Gastrocnemius medialis (tissue), 4 donors: Measurements from ENCODE around the gene SLC5A11. TPM values are rescaled to one million over a fixed set of nuclear protein-coding genes. Genes with fewer than 3 reads are reported as not detected.

Source experiments
- ATAC-seq, 2 donors: fragments of 150-250 bp; one replicate each; pipeline ENCODE4 v1.9.1; 2016
- DNase-seq, 2 donors: peaks; one replicate each; pipeline ENCODE4 v3.0.0-alpha.2; 2019
- H3K27ac ChIP-seq, 4 donors: fragments of 200-600 bp; sonication (generic); 1 replicate in 1 of 4; 2 replicates in 3 of 4; pipeline ENCODE4 v1.5.1; 2016 to 2018; ENCODE audit warnings: mild to moderate bottlenecking in 2 of 4, moderate library complexity in 1 of 4
- H3K27me3 ChIP-seq, 3 donors: fragments of 200-600 bp; sonication (generic) in 2 of 3; 1 replicate in 1 of 3; 2 replicates in 2 of 3; pipeline versions ENCODE4 v1.5.1 to v1.6.0; 2016 to 2019; ENCODE audit warnings: mild to moderate bottlenecking in 1 of 3, moderate library complexity in 1 of 3
- H3K36me3 ChIP-seq, 2 donors: fragments of 200-600 bp; sonication (generic) in 1 of 2; one replicate each; pipeline ENCODE4 v1.5.1; 2017 to 2018
- H3K4me1 ChIP-seq, 2 donors: fragments of 200-600 bp; sonication (generic) in 1 of 2; one replicate each; pipeline ENCODE4 v1.5.1; 2016 to 2017; ENCODE audit warnings: mild to moderate bottlenecking in 2 of 2
- H3K4me3 ChIP-seq, 4 donors: fragments of 200-600 bp; sonication (generic) in 3 of 4; 1 replicate in 1 of 4; 2 replicates in 3 of 4; pipeline ENCODE4 v1.5.1; 2016 to 2019; ENCODE audit warnings: mild to moderate bottlenecking in 2 of 4
- H3K9me3 ChIP-seq, 3 donors: fragments of 200-600 bp; sonication (generic) in 2 of 3; 1 replicate in 1 of 3; 2 replicates in 2 of 3; pipeline ENCODE4 v1.5.1; 2016 to 2019
- CTCF ChIP-seq, 5 experiments: fragments of 450-650 bp in 3 of 5; fragments of 200-600 bp in 2 of 5; sonication (generic) in 2 of 5; IDR thresholded peaks in 4 of 5; conservative IDR thresholded peaks in 1 of 5; 1 replicate in 4 of 5; 2 replicates in 1 of 5; pipeline ENCODE4 v1.5.1; 2016 to 2019; ENCODE audit warnings: antibody characterized with exemption in 5 of 5, mild to moderate bottlenecking in 3 of 5, moderate library complexity in 3 of 5
- POLR2A ChIP-seq, 2 donors: fragments of 450-650 bp; IDR thresholded peaks; one replicate each; pipeline ENCODE4 v1.6.1; 2017; ENCODE audit warnings: antibody characterized with exemption in 2 of 2, mild to moderate bottlenecking in 2 of 2, moderate library complexity in 2 of 2
- in situ Hi-C, 4 donors: fragments of 200-750 bp; cut with MboI; loops; one replicate each; pipeline versions ENCODE4 v1.15.0 to v1.8.0; 2017; ENCODE audit warnings: low sequenced_read_pairs in 4 of 4
- intact Hi-C: fragments of 100-400 bp; cut with DNase I; formaldehyde crosslinking; loops from one replicate; pipeline ENCODE4 v1.15.1; 2023; ENCODE audit warnings: low total_unique reads
- total RNA-seq, 4 donors: library from RNA; depleted of rRNA; stranded (reverse); fragments of >200 nt; gene quantifications; one replicate each; pipeline versions ENCODE4 v1.1.0 to v1.2.3, GENCODE V29; 2016

Gene SLC5A11
- total RNA-seq, 4 donors from 2014 or later, result 0.20 to 0.66 TPM; not detected in 2

GRCh38 chr16:24943471-24943870, 97.7 kb downstream of the SLC5A11 start:
- intact Hi-C loops (no loop called here), in situ Hi-C loops (loop anchor here in 2 of 4 donors (25.0 kb wide), 2 partner anchors 294 to 381 kb away; no protein-coding TSS in a partner anchor)
- no peak overlapping the region for H3K27ac ChIP-seq
- H3K4me1 ChIP-seq, result no peaks in the 10 kb centered on the region
- H3K9me3 ChIP-seq, result no peaks in the 10 kb centered on the region
- ATAC-seq (no peak), DNase-seq (no peak)
- peaks cover 0 to 79% of the 10 kb centered on the region in 2 donors for H3K36me3 ChIP-seq
- H3K27me3 ChIP-seq, result no peaks in the 10 kb centered on the region
- no peak for TF ChIP-seq POLR2A (IDR thresholded peaks at IDR 0.05)
- no peak for TF ChIP-seq CTCF (IDR thresholded peaks at IDR 0.05 in 4 of 5, conservative IDR thresholded peaks at IDR 0.05 in 1 of 5)
- H3K4me3 ChIP-seq, result no peak overlapping the region

GRCh38 chr16:24944206-24944605, 98.4 kb downstream of the SLC5A11 start:
- peaks cover 0 to 80% of the 10 kb centered on the region in 2 donors for H3K36me3 ChIP-seq
- TF ChIP-seq POLR2A (IDR thresholded peaks at IDR 0.05), result no peak
- TF ChIP-seq CTCF (IDR thresholded peaks at IDR 0.05 in 4 of 5, conservative IDR thresholded peaks at IDR 0.05 in 1 of 5), result no peak
- intact Hi-C loops, result no loop called here
- H3K4me3 ChIP-seq, result no peak overlapping the region
- H3K9me3 ChIP-seq, result no peaks in the 10 kb centered on the region
- ATAC-seq (no peak), DNase-seq (no peak)
- no peaks in the 10 kb centered on the region for H3K27me3 ChIP-seq
- no peak overlapping the region for H3K27ac ChIP-seq
- in situ Hi-C loops, result loop anchor here in 2 of 4 donors (25.0 kb wide), 2 partner anchors 293 to 382 kb away; no protein-coding TSS in a partner anchor
- H3K4me1 ChIP-seq, result no peaks in the 10 kb centered on the region

GRCh38 chr16:24946155-24946554, 100.4 kb downstream of the SLC5A11 start:
- Histone ChIP-seq H3K27me3 (no peaks in the 10 kb centered on the region), H3K9me3 (no peaks in the 10 kb centered on the region), H3K36me3 (peaks cover 0 to 67% of the 10 kb centered on the region in 2 donors), H3K4me1 (no peaks in the 10 kb centered on the region), H3K27ac (no peak overlapping the region), H3K4me3 (no peak overlapping the region)
- in situ Hi-C loops, result loop anchor here in 2 of 4 donors (25.0 kb wide), 2 partner anchors 291 to 384 kb away; no protein-coding TSS in a partner anchor
- intact Hi-C loops, result no loop called here
- ATAC-seq (no peak), DNase-seq (no peak)
- TF ChIP-seq CTCF (IDR thresholded peaks at IDR 0.05 in 4 of 5, conservative IDR thresholded peaks at IDR 0.05 in 1 of 5) (no peak), POLR2A (IDR thresholded peaks at IDR 0.05) (no peak)

- intact Hi-C loops (no loop called here), in situ Hi-C loops (loop anchor here in 1 of 4 donors (25.0 kb wide), 1 partner anchor 388 kb away; no protein-coding TSS in a partner anchor)
- H3K27me3 ChIP-seq, result no peaks in the 10 kb centered on the region
- no peaks in the 10 kb centered on the region for H3K9me3 ChIP-seq
- DNase-seq, result no peak
- no peak overlapping the region for H3K4me3 ChIP-seq
- no peak for ATAC-seq
- no peaks in the 10 kb centered on the region for H3K4me1 ChIP-seq
- no peak overlapping the region for H3K27ac ChIP-seq
- TF ChIP-seq CTCF (IDR thresholded peaks at IDR 0.05 in 4 of 5, conservative IDR thresholded peaks at IDR 0.05 in 1 of 5), result no peak
- peaks cover 0 to 80% of the 10 kb centered on the region in 2 donors for H3K36me3 ChIP-seq
These were observed 104.5 kb downstream of the SLC5A11 start for GRCh38 chr16:24950275-24950674.

- Histone ChIP-seq H3K9me3 (no peaks in the 10 kb centered on the region), H3K4me1 (no peaks in the 10 kb centered on the region), H3K27me3 (no peaks in the 10 kb centered on the region), H3K36me3 (peaks cover 0 to 87% of the 10 kb centered on the region in 2 donors), H3K4me3 (no peak overlapping the region), H3K27ac (no peak overlapping the region)
- intact Hi-C loops, result no loop called here
- ATAC-seq (no peak), DNase-seq (no peak)
- in situ Hi-C loops, result loop anchor here in 1 of 4 donors (25.0 kb wide), 1 partner anchor 391 kb away; no protein-coding TSS in a partner anchor
- TF ChIP-seq CTCF (IDR thresholded peaks at IDR 0.05 in 4 of 5, conservative IDR thresholded peaks at IDR 0.05 in 1 of 5) (no peak), POLR2A (IDR thresholded peaks at IDR 0.05) (no peak)
These were observed 107.5 kb downstream of the SLC5A11 start for GRCh38 chr16:24953306-24953705.
